Measurements from ENCODE around the gene SLC30A2.

The SLC30A2 gene

GRCh38 chr1:26038904-26039303 lies 7.0 kb downstream of the SLC30A2 start:
- DNase-seq = no peak
- H4K12ac ChIP-seq (ENCODE audit: low read depth, low read length) = no peak overlapping the region
- H3K9me3 ChIP-seq (ENCODE audit: insufficient read depth, low read depth, low read length) = no peaks in the 10 kb centered on the region
- H2BK5ac ChIP-seq (ENCODE audit: low read depth, low read length, poor library complexity) = no peak overlapping the region
- H3K4me1 ChIP-seq (ENCODE audit: control insufficient read depth in 1 of 2, insufficient read depth in 2 of 2, low read length in 2 of 2) = peaks cover 14 to 16% of the 10 kb centered on the region in 2 experiments
- H2BK120ac ChIP-seq (ENCODE audit: insufficient read depth, low read length, poor library complexity) = no peak overlapping the region
- no peak overlapping the region for H2AFZ ChIP-seq (ENCODE audit: insufficient read depth, low read length, poor library complexity)
- H3K27ac ChIP-seq (ENCODE audit: low read depth, low read length) = no peak overlapping the region
- H3K18ac ChIP-seq (ENCODE audit: low read length) = no peak overlapping the region
- H4K8ac ChIP-seq (ENCODE audit: low read depth, low read length) = no peak overlapping the region
- WGBS (ENCODE audit: extremely low coverage, insufficient coverage, insufficient read length) = no CpG with 5 or more reads among the region's 6 CpGs
- no peak overlapping the region for H3K4me3 ChIP-seq (ENCODE audit: low read depth, low read length)
- no peak overlapping the region for H3K23ac ChIP-seq (ENCODE audit: low read length)
- H3K9ac ChIP-seq (ENCODE audit: low read length) = no peak overlapping the region
- no peak overlapping the region for H3K4me2 ChIP-seq (ENCODE audit: low read length)
- no peaks in the 10 kb centered on the region for H3K36me3 ChIP-seq (ENCODE audit: control insufficient read depth in 1 of 2, insufficient read depth in 2 of 2, low read length in 2 of 2)
- H2BK12ac ChIP-seq (ENCODE audit: low read length) = no peak overlapping the region
- no peaks in the 10 kb centered on the region for H3K79me2 ChIP-seq (ENCODE audit: control insufficient read depth, insufficient read depth, low read length, poor library complexity)
- H3K14ac ChIP-seq (ENCODE audit: low read length) = no peak overlapping the region
- no peak overlapping the region for H2AK5ac ChIP-seq (ENCODE audit: low read length)
- H3K79me1 ChIP-seq (ENCODE audit: low read length) = peaks cover 2% of the 10 kb centered on the region
- no peak overlapping the region for H3K4ac ChIP-seq (ENCODE audit: low read depth, low read length)
- H4K91ac ChIP-seq (ENCODE audit: low read depth, low read length) = no peak overlapping the region
- no peaks in the 10 kb centered on the region for H3K27me3 ChIP-seq (ENCODE audit: insufficient read depth, low read length)

- H3K18ac ChIP-seq (ENCODE audit: low read length) = no peak overlapping the region
- peak overlapping the region; percentile 11 for H3K14ac ChIP-seq (ENCODE audit: low read length)
- H3K9ac ChIP-seq (ENCODE audit: low read length) = no peak overlapping the region
- no peaks in the 10 kb centered on the region for H3K36me3 ChIP-seq (ENCODE audit: control insufficient read depth in 1 of 2, insufficient read depth in 2 of 2, low read length in 2 of 2)
- WGBS (ENCODE audit: extremely low coverage, insufficient coverage, insufficient read length) = no CpG with 5 or more reads among the region's 6 CpGs
- peaks cover 14 to 16% of the 10 kb centered on the region in 2 experiments for H3K4me1 ChIP-seq (ENCODE audit: control insufficient read depth in 1 of 2, insufficient read depth in 2 of 2, low read length in 2 of 2)
- H2BK120ac ChIP-seq (ENCODE audit: insufficient read depth, low read length, poor library complexity) = no peak overlapping the region
- no peak overlapping the region for H3K23ac ChIP-seq (ENCODE audit: low read length)
- H4K91ac ChIP-seq (ENCODE audit: low read depth, low read length) = no peak overlapping the region
- no peaks in the 10 kb centered on the region for H3K27me3 ChIP-seq (ENCODE audit: insufficient read depth, low read length)
- peaks cover 2% of the 10 kb centered on the region for H3K79me1 ChIP-seq (ENCODE audit: low read length)
- H3K9me3 ChIP-seq (ENCODE audit: insufficient read depth, low read depth, low read length) = no peaks in the 10 kb centered on the region
- H3K79me2 ChIP-seq (ENCODE audit: control insufficient read depth, insufficient read depth, low read length, poor library complexity) = no peaks in the 10 kb centered on the region
- H2BK5ac ChIP-seq (ENCODE audit: low read depth, low read length, poor library complexity) = no peak overlapping the region
- DNase-seq = no peak
- H2AFZ ChIP-seq (ENCODE audit: insufficient read depth, low read length, poor library complexity) = no peak overlapping the region
- H2AK5ac ChIP-seq (ENCODE audit: low read length) = no peak overlapping the region
- no peak overlapping the region for H3K27ac ChIP-seq (ENCODE audit: low read depth, low read length)
- H3K4me3 ChIP-seq (ENCODE audit: low read depth, low read length) = no peak overlapping the region
- H4K8ac ChIP-seq (ENCODE audit: low read depth, low read length) = no peak overlapping the region
- no peak overlapping the region for H3K4ac ChIP-seq (ENCODE audit: low read depth, low read length)
- H4K12ac ChIP-seq (ENCODE audit: low read depth, low read length) = no peak overlapping the region
- H3K4me2 ChIP-seq (ENCODE audit: low read length) = no peak overlapping the region
- no peak overlapping the region for H2BK12ac ChIP-seq (ENCODE audit: low read length)
These were observed 7.4 kb downstream of the SLC30A2 start for GRCh38 chr1:26038477-26038876.

- no peak overlapping the region for H3K23ac ChIP-seq (ENCODE audit: low read length)
- H3K4me3 ChIP-seq (ENCODE audit: low read depth, low read length) = no peak overlapping the region
- no peak for DNase-seq
- no peak overlapping the region for H3K9ac ChIP-seq (ENCODE audit: low read length)
- H3K79me2 ChIP-seq (ENCODE audit: control insufficient read depth, insufficient read depth, low read length, poor library complexity) = no peaks in the 10 kb centered on the region
- H3K4me1 ChIP-seq (ENCODE audit: control insufficient read depth in 1 of 2, insufficient read depth in 2 of 2, low read length in 2 of 2) = peaks cover 14 to 16% of the 10 kb centered on the region in 2 experiments
- H4K12ac ChIP-seq (ENCODE audit: low read depth, low read length) = no peak overlapping the region
- H2AFZ ChIP-seq (ENCODE audit: insufficient read depth, low read length, poor library complexity) = no peak overlapping the region
- no peaks in the 10 kb centered on the region for H3K9me3 ChIP-seq (ENCODE audit: insufficient read depth, low read depth, low read length)
- H3K18ac ChIP-seq (ENCODE audit: low read length) = no peak overlapping the region
- peak overlapping the region; percentile 24 for H4K91ac ChIP-seq (ENCODE audit: low read depth, low read length)
- no peak overlapping the region for H4K8ac ChIP-seq (ENCODE audit: low read depth, low read length)
- H2AK5ac ChIP-seq (ENCODE audit: low read length) = no peak overlapping the region
- peak overlapping the region; percentile 8 for H2BK12ac ChIP-seq (ENCODE audit: low read length)
- no peak overlapping the region for H3K4me2 ChIP-seq (ENCODE audit: low read length)
- H3K36me3 ChIP-seq (ENCODE audit: control insufficient read depth in 1 of 2, insufficient read depth in 2 of 2, low read length in 2 of 2) = no peaks in the 10 kb centered on the region
- no CpG with 5 or more reads among the region's 6 CpGs for WGBS (ENCODE audit: extremely low coverage, insufficient coverage, insufficient read length)
- H3K27ac ChIP-seq (ENCODE audit: low read depth, low read length) = no peak overlapping the region
- H3K14ac ChIP-seq (ENCODE audit: low read length) = no peak overlapping the region
- no peak overlapping the region for H3K4ac ChIP-seq (ENCODE audit: low read depth, low read length)
- H3K79me1 ChIP-seq (ENCODE audit: low read length) = peaks cover 2% of the 10 kb centered on the region
- H2BK5ac ChIP-seq (ENCODE audit: low read depth, low read length, poor library complexity) = no peak overlapping the region
- no peak overlapping the region for H2BK120ac ChIP-seq (ENCODE audit: insufficient read depth, low read length, poor library complexity)
- no peaks in the 10 kb centered on the region for H3K27me3 ChIP-seq (ENCODE audit: insufficient read depth, low read length)
These were observed 8.0 kb downstream of the SLC30A2 start for GRCh38 chr1:26037904-26038303.

GRCh38 chr1:26036756-26037281 lies 9.1 kb downstream of the SLC30A2 start:
- Histone ChIP-seq H4K12ac (ENCODE audit: low read depth, low read length) (no peak overlapping the region), H3K4ac (ENCODE audit: low read depth, low read length) (no peak overlapping the region), H3K27me3 (ENCODE audit: insufficient read depth, low read length) (no peaks in the 10 kb centered on the region), H3K18ac (ENCODE audit: low read length) (no peak overlapping the region), H3K9ac (ENCODE audit: low read length) (no peak overlapping the region), H3K27ac (ENCODE audit: low read depth, low read length) (no peak overlapping the region), H2BK5ac (ENCODE audit: low read depth, low read length, poor library complexity) (no peak overlapping the region), H3K9me3 (ENCODE audit: insufficient read depth, low read depth, low read length) (no peaks in the 10 kb centered on the region), H4K8ac (ENCODE audit: low read depth, low read length) (no peak overlapping the region), H3K4me2 (ENCODE audit: low read length) (no peak overlapping the region), H3K4me1 (ENCODE audit: control insufficient read depth in 1 of 2, insufficient read depth in 2 of 2, low read length in 2 of 2) (peaks cover 14 to 16% of the 10 kb centered on the region in 2 experiments), H3K79me1 (ENCODE audit: low read length) (peaks cover 2% of the 10 kb centered on the region), H2AFZ (ENCODE audit: insufficient read depth, low read length, poor library complexity) (no peak overlapping the region), H2AK5ac (ENCODE audit: low read length) (no peak overlapping the region), H3K36me3 (ENCODE audit: control insufficient read depth in 1 of 2, insufficient read depth in 2 of 2, low read length in 2 of 2) (no peaks in the 10 kb centered on the region), H4K91ac (ENCODE audit: low read depth, low read length) (no peak overlapping the region), H3K23ac (ENCODE audit: low read length) (no peak overlapping the region), H3K4me3 (ENCODE audit: low read depth, low read length) (no peak overlapping the region), H3K14ac (ENCODE audit: low read length) (no peak overlapping the region), H3K79me2 (ENCODE audit: control insufficient read depth, insufficient read depth, low read length, poor library complexity) (no peaks in the 10 kb centered on the region), H2BK120ac (ENCODE audit: insufficient read depth, low read length, poor library complexity) (no peak overlapping the region), H2BK12ac (ENCODE audit: low read length) (no peak overlapping the region)
- DNase-seq = no peak
- WGBS (ENCODE audit: extremely low coverage, insufficient coverage, insufficient read length) = no CpG with 5 or more reads among the region's 11 CpGs
